Dendritic cell treated with granulocyte-macrophage colony-stimulating factor and Interleukin-4, amounts not matched to agents 40 ng/mL and 50 ng/mL, for 4 days (primary cell): ENCODE measurements around the gene SH2D1B.

Experiments used
- H3K27ac Mint-ChIP-seq: one replicate; pipeline ENCODE4 v1.8.0; 2022; ENCODE audit warnings: mild to moderate bottlenecking, mixed read lengths
- H3K27me3 Mint-ChIP-seq: one replicate; pipeline ENCODE4 v1.8.0; 2022; ENCODE audit warnings: mild to moderate bottlenecking, mixed read lengths
- H3K36me3 Mint-ChIP-seq: one replicate; pipeline ENCODE4 v1.8.0; 2022; ENCODE audit warnings: low read depth, mixed read lengths
- H3K4me1 Mint-ChIP-seq: one replicate; pipeline ENCODE4 v1.8.0; 2022; ENCODE audit warnings: low read depth, mixed read lengths
- H3K4me3 Mint-ChIP-seq: one replicate; pipeline ENCODE4 v1.8.0; 2022; ENCODE audit warnings: mild to moderate bottlenecking, moderate library complexity, mixed read lengths
- H3K9me3 Mint-ChIP-seq: one replicate; pipeline ENCODE4 v1.8.0; 2022; ENCODE audit warnings: mixed read lengths
- intact Hi-C: fragments of 100-400 bp; cut with micrococcal nuclease; formaldehyde crosslinking; loops from one replicate; pipeline ENCODE4 v1.15.0; 2022

The SH2D1B gene

GRCh38 chr1:162381941-162382750, 29.8 kb downstream of the SH2D1B start:
- Mint-ChIP-seq H3K27me3 (peaks cover 1% of the 10 kb centered on the region), H3K4me1 (peaks cover 10% of the 10 kb centered on the region), H3K9me3 (no peaks in the 10 kb centered on the region), H3K27ac (no peak overlapping the region), H3K36me3 (no peaks in the 10 kb centered on the region), H3K4me3 (no peak overlapping the region)
- intact Hi-C loops = no loop called here

- no peaks in the 10 kb centered on the region for H3K36me3 Mint-ChIP-seq
- intact Hi-C loops = no loop called here
- H3K9me3 Mint-ChIP-seq = no peaks in the 10 kb centered on the region
- no peak within 1 kb of the TSS for H3K4me3 Mint-ChIP-seq
- no peak within 1 kb of the TSS for H3K27ac Mint-ChIP-seq
- peaks cover 1% of the 10 kb centered on the region for H3K27me3 Mint-ChIP-seq
- peaks cover 4% of the 10 kb centered on the region for H3K4me1 Mint-ChIP-seq
These were observed 30.6 kb downstream of the SH2D1B start, which contains the start of gene C1orf226 for GRCh38 chr1:162381383-162381782. Gene C1orf226 (plus strand): TSS chr1:162381728. CDS start chr1:162381902, 174 bp downstream.

- Mint-ChIP-seq H3K36me3 (no peaks in the 10 kb centered on the region), H3K4me1 (no peaks in the 10 kb centered on the region), H3K9me3 (no peaks in the 10 kb centered on the region)
These were observed 31.7 kb downstream of the SH2D1B start for GRCh38 chr1:162380061-162380846.

GRCh38 chr1:162376691-162377090, 35.2 kb downstream of the SH2D1B start, which contains the start of gene SPATA46:
Gene SPATA46 (minus strand): TSS chr1:162376854. CDS start chr1:162376790, 64 bp downstream.
- Mint-ChIP-seq H3K9me3 (no peaks in the 10 kb centered on the region), H3K36me3 (no peaks in the 10 kb centered on the region), H3K27ac (no peak within 1 kb of the TSS), H3K4me3 (no peak within 1 kb of the TSS), H3K4me1 (no peaks in the 10 kb centered on the region), H3K27me3 (peaks cover 1% of the 10 kb centered on the region)
- intact Hi-C loops = no loop called here

More at GRCh38 chr1:162380061-162380846, 31.7 kb downstream of the SH2D1B start:
- peaks cover 1% of the 10 kb centered on the region for H3K27me3 Mint-ChIP-seq
- intact Hi-C loops = no loop called here
- H3K27ac Mint-ChIP-seq = no peak overlapping the region
- H3K4me3 Mint-ChIP-seq = no peak overlapping the region

GRCh38 chr1:162375463-162375862, 36.5 kb downstream of the SH2D1B start:
- no peak overlapping the region for H3K4me3 Mint-ChIP-seq
- intact Hi-C loops = no loop called here
- no peaks in the 10 kb centered on the region for H3K36me3 Mint-ChIP-seq
- H3K27ac Mint-ChIP-seq = no peak overlapping the region
- no peaks in the 10 kb centered on the region for H3K4me1 Mint-ChIP-seq
- H3K27me3 Mint-ChIP-seq = peaks cover 1% of the 10 kb centered on the region
- no peaks in the 10 kb centered on the region for H3K9me3 Mint-ChIP-seq

- intact Hi-C loops = no loop called here
- Mint-ChIP-seq H3K9me3 (no peaks in the 10 kb centered on the region), H3K4me3 (no peak overlapping the region), H3K36me3 (no peaks in the 10 kb centered on the region), H3K4me1 (no peaks in the 10 kb centered on the region), H3K27ac (no peak overlapping the region), H3K27me3 (peaks cover 1% of the 10 kb centered on the region)
These were observed 37.5 kb downstream of the SH2D1B start for GRCh38 chr1:162374406-162374805.

GRCh38 chr1:162373541-162374260, 38.2 kb downstream of the SH2D1B start:
- no peaks in the 10 kb centered on the region for H3K4me1 Mint-ChIP-seq
- H3K9me3 Mint-ChIP-seq = no peaks in the 10 kb centered on the region
- intact Hi-C loops = no loop called here
- H3K27me3 Mint-ChIP-seq = no peaks in the 10 kb centered on the region
- H3K27ac Mint-ChIP-seq = no peak overlapping the region
- H3K36me3 Mint-ChIP-seq = no peaks in the 10 kb centered on the region
- no peak overlapping the region for H3K4me3 Mint-ChIP-seq

GRCh38 chr1:162373072-162373427, 38.9 kb downstream of the SH2D1B start:
- no peaks in the 10 kb centered on the region for H3K36me3 Mint-ChIP-seq
- no peak overlapping the region for H3K27ac Mint-ChIP-seq
- no peaks in the 10 kb centered on the region for H3K4me1 Mint-ChIP-seq
- no peaks in the 10 kb centered on the region for H3K27me3 Mint-ChIP-seq
- no peaks in the 10 kb centered on the region for H3K9me3 Mint-ChIP-seq
- H3K4me3 Mint-ChIP-seq = no peak overlapping the region
- intact Hi-C loops = no loop called here

- intact Hi-C loops = no loop called here
- no peaks in the 10 kb centered on the region for H3K27me3 Mint-ChIP-seq
- no peak overlapping the region for H3K27ac Mint-ChIP-seq
- H3K36me3 Mint-ChIP-seq = no peaks in the 10 kb centered on the region
- no peaks in the 10 kb centered on the region for H3K4me1 Mint-ChIP-seq
- no peak overlapping the region for H3K4me3 Mint-ChIP-seq
- no peaks in the 10 kb centered on the region for H3K9me3 Mint-ChIP-seq
These were observed 39.5 kb downstream of the SH2D1B start for GRCh38 chr1:162372159-162373071.

GRCh38 chr1:162371611-162372010, 40.3 kb downstream of the SH2D1B start:
- Mint-ChIP-seq H3K4me1 (no peaks in the 10 kb centered on the region), H3K27ac (no peak overlapping the region), H3K4me3 (no peak overlapping the region), H3K36me3 (no peaks in the 10 kb centered on the region), H3K9me3 (no peaks in the 10 kb centered on the region), H3K27me3 (no peaks in the 10 kb centered on the region)
- intact Hi-C loops = no loop called here

- H3K4me1 Mint-ChIP-seq = no peaks in the 10 kb centered on the region
- no peak overlapping the region for H3K4me3 Mint-ChIP-seq
- intact Hi-C loops = no loop called here
- H3K9me3 Mint-ChIP-seq = no peaks in the 10 kb centered on the region
- no peaks in the 10 kb centered on the region for H3K36me3 Mint-ChIP-seq
- H3K27me3 Mint-ChIP-seq = no peaks in the 10 kb centered on the region
- H3K27ac Mint-ChIP-seq = no peak overlapping the region
These were observed 41.2 kb downstream of the SH2D1B start for GRCh38 chr1:162370721-162371120.

GRCh38 chr1:162370161-162370560, 41.8 kb downstream of the SH2D1B start:
- intact Hi-C loops = no loop called here
- H3K9me3 Mint-ChIP-seq = no peaks in the 10 kb centered on the region
- H3K4me1 Mint-ChIP-seq = no peaks in the 10 kb centered on the region
- H3K36me3 Mint-ChIP-seq = no peaks in the 10 kb centered on the region
- H3K27me3 Mint-ChIP-seq = peaks cover 3% of the 10 kb centered on the region
- H3K27ac Mint-ChIP-seq = no peak overlapping the region
- no peak overlapping the region for H3K4me3 Mint-ChIP-seq

- Mint-ChIP-seq H3K4me1 (no peaks in the 10 kb centered on the region), H3K36me3 (no peaks in the 10 kb centered on the region), H3K9me3 (no peaks in the 10 kb centered on the region), H3K4me3 (no peak overlapping the region), H3K27me3 (peaks cover 3% of the 10 kb centered on the region), H3K27ac (no peak overlapping the region)
- intact Hi-C loops = no loop called here
These were observed 42.4 kb downstream of the SH2D1B start for GRCh38 chr1:162369571-162369970.
